ENCODE results near the gene IRF2BPL.
"Not testable (repeated sequence)": the region's sequence is repeated elsewhere in the genome, so short reads cannot be mapped to it uniquely, and the experiment has no call there.

IRF2BPL gene

DNA sequence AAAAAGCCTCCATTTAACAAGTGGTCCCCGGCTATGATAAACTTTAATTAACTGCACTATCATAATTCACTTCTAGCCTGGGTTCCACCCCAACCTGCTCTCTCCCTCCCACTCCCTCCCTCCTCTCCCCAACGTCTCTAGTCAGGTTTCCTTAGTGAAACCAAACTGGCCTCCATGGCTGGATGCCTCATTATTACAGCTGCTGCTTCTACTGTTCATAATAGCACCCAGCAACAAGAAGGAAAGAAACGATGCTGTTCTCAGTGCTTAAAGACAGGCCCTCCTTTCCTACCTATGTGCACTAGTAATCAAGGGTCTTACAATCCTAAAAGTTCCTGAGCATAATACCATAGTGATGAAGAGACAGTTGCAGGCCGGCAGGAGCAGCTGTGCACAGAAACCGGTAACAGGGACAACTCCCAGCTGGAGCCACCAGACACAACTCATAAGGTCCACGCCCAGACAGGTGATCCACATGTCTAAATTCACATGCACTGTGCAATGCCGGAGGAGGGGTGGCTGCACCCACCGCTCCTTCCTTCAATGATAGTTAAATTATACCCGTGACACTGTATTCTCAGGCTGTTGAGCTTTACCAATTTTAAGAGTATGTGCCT, 6.2 kb downstream of the IRF2BPL start:
- no peaks in the 10 kb centered on the region for H3K27me3 ChIP-seq (ENCODE audit: insufficient read depth, low read depth, severe bottlenecking)
- no peaks in the 10 kb centered on the region for H3K9me3 ChIP-seq (ENCODE audit: severe bottlenecking)
- DNase-seq = no peak
- TF ChIP-seq, protein P1, sequence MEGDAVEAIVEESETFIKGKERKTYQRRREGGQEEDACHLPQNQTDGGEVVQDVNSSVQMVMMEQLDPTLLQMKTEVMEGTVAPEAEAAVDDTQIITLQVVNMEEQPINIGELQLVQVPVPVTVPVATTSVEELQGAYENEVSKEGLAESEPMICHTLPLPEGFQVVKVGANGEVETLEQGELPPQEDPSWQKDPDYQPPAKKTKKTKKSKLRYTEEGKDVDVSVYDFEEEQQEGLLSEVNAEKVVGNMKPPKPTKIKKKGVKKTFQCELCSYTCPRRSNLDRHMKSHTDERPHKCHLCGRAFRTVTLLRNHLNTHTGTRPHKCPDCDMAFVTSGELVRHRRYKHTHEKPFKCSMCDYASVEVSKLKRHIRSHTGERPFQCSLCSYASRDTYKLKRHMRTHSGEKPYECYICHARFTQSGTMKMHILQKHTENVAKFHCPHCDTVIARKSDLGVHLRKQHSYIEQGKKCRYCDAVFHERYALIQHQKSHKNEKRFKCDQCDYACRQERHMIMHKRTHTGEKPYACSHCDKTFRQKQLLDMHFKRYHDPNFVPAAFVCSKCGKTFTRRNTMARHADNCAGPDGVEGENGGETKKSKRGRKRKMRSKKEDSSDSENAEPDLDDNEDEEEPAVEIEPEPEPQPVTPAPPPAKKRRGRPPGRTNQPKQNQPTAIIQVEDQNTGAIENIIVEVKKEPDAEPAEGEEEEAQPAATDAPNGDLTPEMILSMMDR (IDR thresholded peaks at IDR 0.05; ENCODE audit: low read depth, low read length) = no peak
- H3K36me3 ChIP-seq = peaks cover 10% of the 10 kb centered on the region
- no peak overlapping the region for H3K27ac ChIP-seq
- no peak overlapping the region for H3K4me3 ChIP-seq (ENCODE audit: low read depth, low read length)

DNA sequence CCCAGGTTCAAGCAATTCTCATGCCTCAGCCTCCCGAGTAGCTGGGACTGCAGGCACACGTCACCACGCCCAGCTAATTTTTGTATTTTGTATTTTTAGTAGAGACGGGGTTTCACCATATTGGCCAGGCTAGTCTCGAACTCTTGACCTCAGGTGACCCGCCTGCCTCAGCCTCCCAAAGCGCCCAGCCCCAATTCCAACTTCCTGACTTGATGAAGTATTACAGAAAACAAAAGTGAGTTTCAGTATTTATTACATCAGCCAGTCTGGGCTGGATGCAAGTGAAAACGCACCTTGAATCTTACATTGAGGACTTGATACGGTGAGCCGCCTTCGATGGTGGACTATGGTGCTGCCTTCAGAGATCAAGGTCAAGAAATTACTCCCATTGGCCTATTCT, 7.1 kb downstream of the IRF2BPL start:
- H3K36me3 ChIP-seq = peaks cover 10% of the 10 kb centered on the region
- DNase-seq; H3K9me3 ChIP-seq (ENCODE audit: severe bottlenecking); H3K27ac ChIP-seq; H3K27me3 ChIP-seq (ENCODE audit: insufficient read depth, low read depth, severe bottlenecking); H3K4me3 ChIP-seq (ENCODE audit: low read depth, low read length): not testable (repeated sequence)

DNA sequence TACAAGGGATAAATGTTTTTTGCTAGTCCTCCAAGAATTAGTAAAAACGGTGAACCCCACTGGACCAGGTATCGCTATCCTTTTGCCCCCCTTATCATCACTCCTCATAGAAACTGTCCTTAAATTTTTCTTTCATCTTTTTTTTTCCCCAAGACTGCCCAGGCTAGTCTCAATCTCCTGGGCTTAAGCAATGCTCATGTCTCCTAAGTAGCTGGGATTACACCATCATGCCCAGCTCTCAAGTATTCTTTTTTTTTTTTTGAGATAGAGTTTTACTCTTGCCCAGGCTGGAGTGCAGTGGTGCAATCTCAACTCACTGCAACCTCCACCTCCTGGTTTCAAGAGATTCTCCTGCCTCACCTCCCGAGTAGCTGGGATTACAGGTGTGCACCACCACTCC, 9.7 kb downstream of the IRF2BPL start:
- no peak overlapping the region for H3K27ac ChIP-seq
- H3K36me3 ChIP-seq = no peaks in the 10 kb centered on the region; the same call in 1 of the 2 replicates
- H3K4me3 ChIP-seq (ENCODE audit: low read depth, low read length) = no peak overlapping the region
- no peaks in the 10 kb centered on the region for H3K9me3 ChIP-seq (ENCODE audit: severe bottlenecking)
- no peaks in the 10 kb centered on the region for H3K27me3 ChIP-seq (ENCODE audit: insufficient read depth, low read depth, severe bottlenecking)
- no peak for DNase-seq
- TF ChIP-seq, protein P1 (IDR thresholded peaks at IDR 0.05; ENCODE audit: low read depth, low read length) = no peak

GRCh38 chr14:77017666-77018065, 10.8 kb downstream of the IRF2BPL start:
- H3K9me3 ChIP-seq (ENCODE audit: severe bottlenecking) = no peaks in the 10 kb centered on the region
- no peak overlapping the region for H3K27ac ChIP-seq
- H3K4me3 ChIP-seq (ENCODE audit: low read depth, low read length) = no peak overlapping the region
- DNase-seq = no peak
- TF ChIP-seq, protein P1 (IDR thresholded peaks at IDR 0.05; ENCODE audit: low read depth, low read length) = no peak
- no peaks in the 10 kb centered on the region for H3K36me3 ChIP-seq
- no peaks in the 10 kb centered on the region for H3K27me3 ChIP-seq (ENCODE audit: insufficient read depth, low read depth, severe bottlenecking)

DNA sequence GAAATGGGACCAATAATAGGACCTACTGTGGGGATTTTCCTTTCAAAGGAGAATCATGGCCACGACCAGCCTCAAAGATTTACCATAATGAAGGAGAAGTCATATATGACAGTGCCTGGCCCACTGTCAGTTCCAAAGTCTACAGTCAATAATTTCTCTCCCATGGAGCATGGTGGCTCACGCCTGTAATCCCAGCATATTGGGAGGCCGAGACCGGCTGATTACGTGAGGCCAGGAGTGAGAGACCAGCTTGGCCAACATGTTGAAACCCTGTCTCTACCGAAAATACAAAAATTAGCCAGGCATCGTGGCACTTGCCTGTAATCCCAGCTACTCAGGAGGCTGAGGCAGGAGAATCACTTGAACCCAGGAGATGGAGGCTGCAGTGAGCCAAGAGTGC, 13.8 kb downstream of the IRF2BPL start:
- Histone ChIP-seq H3K27ac (no peak overlapping the region), H3K9me3 (ENCODE audit: severe bottlenecking) (no peaks in the 10 kb centered on the region), H3K36me3 (no peaks in the 10 kb centered on the region), H3K27me3 (ENCODE audit: insufficient read depth, low read depth, severe bottlenecking) (no peaks in the 10 kb centered on the region), H3K4me3 (ENCODE audit: low read depth, low read length) (no peak overlapping the region)
- no peak for DNase-seq
- TF ChIP-seq, protein P1 (IDR thresholded peaks at IDR 0.05; ENCODE audit: low read depth, low read length) = no peak

- H3K27ac ChIP-seq = no peak overlapping the region
- no peaks in the 10 kb centered on the region for H3K27me3 ChIP-seq (ENCODE audit: insufficient read depth, low read depth, severe bottlenecking)
- TF ChIP-seq, protein P1 (IDR thresholded peaks at IDR 0.05; ENCODE audit: low read depth, low read length) = no peak
- H3K9me3 ChIP-seq (ENCODE audit: severe bottlenecking) = no peaks in the 10 kb centered on the region
- no peaks in the 10 kb centered on the region for H3K36me3 ChIP-seq
- H3K4me3 ChIP-seq (ENCODE audit: low read depth, low read length) = no peak overlapping the region
- no peak for DNase-seq
These were observed 14.4 kb downstream of the IRF2BPL start for GRCh38 chr14:77014004-77014604.

All from WERI-Rb-1 (cell line).